HFFc6 (cell line): ENCODE data around the gene KATNB1. TPM values are rescaled to one million over a fixed set of nuclear protein-coding genes. Genes with fewer than 3 reads are reported as not detected.

Source experiments
- DNase-seq: peaks from one replicate; pipeline ENCODE4 v3.0.0-alpha.2; 2018
- H3K27ac Mint-ChIP-seq: 2 replicates; pipeline ENCODE4 v1.8.0; 2020; ENCODE audit warnings: mild to moderate bottlenecking, mixed read lengths
- H3K27me3 Mint-ChIP-seq: 2 replicates; pipeline ENCODE4 v1.8.0; 2021; ENCODE audit warnings: mild to moderate bottlenecking, moderate library complexity, mixed read lengths; ENCODE audit not compliant: insufficient read depth
- H3K36me3 Mint-ChIP-seq: 2 replicates; pipeline ENCODE4 v1.8.0; 2021; ENCODE audit warnings: low read depth, mixed read lengths
- H3K4me1 Mint-ChIP-seq: 2 replicates; pipeline ENCODE4 v1.8.0; 2020; ENCODE audit warnings: low read depth, mixed read lengths
- H3K4me3 Mint-ChIP-seq: 2 replicates; pipeline ENCODE4 v1.8.0; 2020; ENCODE audit warnings: mild to moderate bottlenecking, moderate library complexity, mixed read lengths
- H3K9me3 Mint-ChIP-seq: 2 replicates; pipeline ENCODE4 v1.8.0; 2020; ENCODE audit warnings: mild to moderate bottlenecking, mixed read lengths
- total RNA-seq, 6 experiments: library from RNA; stranded (reverse); fragmentation: NEBNext Ultra II Directional; extraction: Animal tissue kit (Norgen Biotek cat#: 25700); gene quantifications; 2 replicates in 1 of 6; 3 replicates in 5 of 6; pipeline ENCODE4 v1.2.3, GENCODE V29; 2021
- TF ChIP-seq, protein P1 (sequence below): fragments of 200-600 bp; sonication (generic); IDR thresholded peaks from 2 replicates; pipeline ENCODE4 v1.5.0; 2021; ENCODE audit warnings: antibody characterized with exemption, mild to moderate bottlenecking

Gene KATNB1
- total RNA-seq, 6 experiments from 2014 or later: 20.4 to 22.1 (median 21.6) TPM

DNA sequence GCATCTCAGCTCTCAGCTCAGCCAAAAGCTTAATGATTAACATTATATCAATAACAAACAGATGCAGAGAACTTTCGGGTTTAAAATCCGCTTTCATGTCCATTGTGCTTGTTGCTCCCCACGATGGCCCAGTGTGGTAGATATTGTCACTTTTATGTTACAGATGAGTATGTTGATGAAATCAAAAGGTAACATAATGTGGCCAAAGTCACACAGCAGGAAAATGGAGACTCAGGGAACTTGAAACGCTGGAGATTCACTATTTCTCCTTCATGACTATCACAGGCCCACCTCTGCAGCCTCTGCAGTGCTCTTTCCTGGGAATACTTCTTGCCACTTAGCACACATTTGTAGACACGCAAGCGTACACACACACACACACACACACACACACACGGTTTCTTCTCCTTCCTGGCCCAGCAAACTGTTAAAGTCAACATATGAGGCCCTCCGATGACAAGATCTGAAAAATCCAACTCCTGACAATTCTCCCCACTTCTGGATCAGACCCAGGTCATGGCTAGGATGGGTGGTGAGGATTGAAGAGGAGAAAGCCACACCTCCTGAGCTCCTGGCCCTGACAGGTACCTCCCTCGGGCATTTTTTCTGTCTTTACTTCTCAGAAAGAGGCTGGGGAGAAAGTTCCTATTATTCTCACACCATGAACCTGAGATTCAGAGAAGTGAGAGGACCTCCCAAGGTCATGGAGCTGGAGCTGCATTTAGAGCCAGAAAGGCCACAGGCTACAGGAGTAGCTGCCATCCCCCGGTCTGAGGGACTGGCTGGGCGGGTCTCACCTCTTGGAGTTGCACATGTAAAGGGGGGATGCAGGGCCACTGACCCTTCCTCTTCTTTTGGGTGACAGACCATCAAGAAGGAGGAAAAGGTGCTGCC, 31.3 kb upstream of the KATNB1 start:
- TF ChIP-seq, protein P1, sequence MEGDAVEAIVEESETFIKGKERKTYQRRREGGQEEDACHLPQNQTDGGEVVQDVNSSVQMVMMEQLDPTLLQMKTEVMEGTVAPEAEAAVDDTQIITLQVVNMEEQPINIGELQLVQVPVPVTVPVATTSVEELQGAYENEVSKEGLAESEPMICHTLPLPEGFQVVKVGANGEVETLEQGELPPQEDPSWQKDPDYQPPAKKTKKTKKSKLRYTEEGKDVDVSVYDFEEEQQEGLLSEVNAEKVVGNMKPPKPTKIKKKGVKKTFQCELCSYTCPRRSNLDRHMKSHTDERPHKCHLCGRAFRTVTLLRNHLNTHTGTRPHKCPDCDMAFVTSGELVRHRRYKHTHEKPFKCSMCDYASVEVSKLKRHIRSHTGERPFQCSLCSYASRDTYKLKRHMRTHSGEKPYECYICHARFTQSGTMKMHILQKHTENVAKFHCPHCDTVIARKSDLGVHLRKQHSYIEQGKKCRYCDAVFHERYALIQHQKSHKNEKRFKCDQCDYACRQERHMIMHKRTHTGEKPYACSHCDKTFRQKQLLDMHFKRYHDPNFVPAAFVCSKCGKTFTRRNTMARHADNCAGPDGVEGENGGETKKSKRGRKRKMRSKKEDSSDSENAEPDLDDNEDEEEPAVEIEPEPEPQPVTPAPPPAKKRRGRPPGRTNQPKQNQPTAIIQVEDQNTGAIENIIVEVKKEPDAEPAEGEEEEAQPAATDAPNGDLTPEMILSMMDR: no peak
- H3K4me1 Mint-ChIP-seq: no peaks in the 10 kb centered on the region
- no peaks in the 10 kb centered on the region for H3K36me3 Mint-ChIP-seq
- no peak overlapping the region for H3K27ac Mint-ChIP-seq
- no peak for DNase-seq
- no peaks in the 10 kb centered on the region for H3K9me3 Mint-ChIP-seq
- H3K27me3 Mint-ChIP-seq: peaks cover 17% of the 10 kb centered on the region
- H3K4me3 Mint-ChIP-seq: no peak overlapping the region

DNA sequence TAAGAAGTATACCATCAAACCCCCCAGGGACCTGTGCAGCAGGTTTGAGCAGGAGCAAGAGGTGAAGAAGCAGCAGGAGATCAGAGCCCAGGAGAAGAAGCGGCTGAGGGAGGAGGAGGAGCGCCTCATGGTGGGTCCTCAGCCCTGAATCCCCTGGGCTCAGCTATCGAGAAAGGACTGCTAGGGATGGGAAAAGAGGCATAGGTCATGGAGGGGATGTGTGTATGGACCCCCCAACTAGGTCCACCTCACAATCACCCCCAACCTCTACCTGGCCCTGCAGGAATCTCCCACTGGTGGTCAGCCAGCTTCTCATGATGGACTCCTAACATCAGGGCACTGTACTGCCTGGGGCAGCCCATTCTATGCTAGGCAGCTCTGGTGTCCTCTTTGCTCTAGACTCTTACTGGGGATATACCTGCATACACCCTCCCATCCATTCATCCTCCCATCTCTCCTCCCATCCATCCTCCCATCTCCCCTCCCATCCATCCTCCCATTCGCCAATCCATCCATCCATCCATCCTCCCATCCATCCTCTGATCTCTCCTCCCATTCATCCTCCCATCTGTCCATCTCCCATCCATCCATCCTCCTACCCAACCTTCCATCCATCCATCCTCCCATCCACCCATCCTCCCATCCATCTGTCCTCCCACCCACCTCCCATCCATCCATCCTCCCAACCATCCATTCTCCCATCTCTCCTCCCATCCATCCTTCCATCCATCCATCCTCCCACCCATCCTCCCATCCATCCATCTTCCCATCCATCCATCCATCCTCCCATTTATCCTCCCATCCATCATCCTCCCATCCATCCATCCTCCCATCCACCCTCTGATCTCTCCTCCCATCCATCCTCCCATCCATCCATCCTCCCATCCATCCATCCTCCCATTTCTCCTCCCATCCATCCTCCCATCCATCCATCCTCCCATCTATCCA, 30.4 kb upstream of the KATNB1 start:
- TF ChIP-seq, protein P1: no peak
- Mint-ChIP-seq H3K4me3 (no peak overlapping the region), H3K9me3 (no peaks in the 10 kb centered on the region), H3K27ac (no peak overlapping the region), H3K36me3 (no peaks in the 10 kb centered on the region), H3K4me1 (no peaks in the 10 kb centered on the region), H3K27me3 (peaks cover 14% of the 10 kb centered on the region)
- DNase-seq: no peak

DNA sequence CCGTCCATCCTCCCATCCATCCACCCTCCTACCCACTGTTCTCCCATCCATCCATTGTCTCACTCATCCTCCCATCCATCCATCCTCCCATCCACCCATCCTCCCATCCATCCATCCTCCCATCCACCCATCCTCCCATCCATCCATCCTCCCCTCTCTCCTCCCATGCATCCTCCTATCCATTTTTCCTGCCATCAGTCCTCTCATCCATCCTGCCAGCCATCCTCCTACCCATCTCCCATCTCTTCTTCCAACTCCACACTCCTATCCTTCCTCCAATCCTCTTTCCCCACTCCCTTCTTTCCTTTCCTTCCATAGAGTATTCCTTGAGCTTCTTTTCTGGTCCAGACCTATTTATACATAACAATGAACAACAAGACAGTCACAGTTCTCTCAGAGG, 28.9 kb upstream of the KATNB1 start:
- H3K36me3 Mint-ChIP-seq: no peaks in the 10 kb centered on the region
- TF ChIP-seq, protein P1: no peak
- no peaks in the 10 kb centered on the region for H3K4me1 Mint-ChIP-seq
- no peak overlapping the region for H3K4me3 Mint-ChIP-seq
- H3K27me3 Mint-ChIP-seq: peaks cover 19% of the 10 kb centered on the region
- no peaks in the 10 kb centered on the region for H3K9me3 Mint-ChIP-seq
- H3K27ac Mint-ChIP-seq: no peak overlapping the region
- DNase-seq: no peak

DNA sequence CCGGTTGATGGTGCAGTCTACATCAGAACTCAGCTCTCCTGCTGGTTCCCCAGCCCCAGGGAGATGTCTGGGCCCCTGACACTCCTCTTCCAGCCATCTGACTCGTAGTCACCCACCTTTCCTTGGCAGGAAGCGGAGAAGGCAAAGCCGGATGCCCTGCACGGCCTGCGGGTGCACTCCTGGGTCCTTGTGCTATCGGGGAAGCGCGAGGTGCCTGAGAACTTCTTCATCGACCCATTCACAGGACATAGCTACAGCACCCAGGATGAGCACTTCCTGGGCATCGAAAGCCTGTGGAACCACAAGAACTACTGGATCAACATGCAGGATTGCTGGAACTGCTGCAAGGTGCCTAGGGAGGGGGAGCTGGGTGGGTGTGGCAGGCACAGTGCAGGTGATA, 28.2 kb upstream of the KATNB1 start:
- TF ChIP-seq, protein P1: no peak
- no peak overlapping the region for H3K4me3 Mint-ChIP-seq
- H3K27ac Mint-ChIP-seq: no peak overlapping the region
- H3K9me3 Mint-ChIP-seq: no peaks in the 10 kb centered on the region
- H3K4me1 Mint-ChIP-seq: no peaks in the 10 kb centered on the region
- H3K36me3 Mint-ChIP-seq: no peaks in the 10 kb centered on the region
- no peak for DNase-seq
- peaks cover 17% of the 10 kb centered on the region for H3K27me3 Mint-ChIP-seq

DNA sequence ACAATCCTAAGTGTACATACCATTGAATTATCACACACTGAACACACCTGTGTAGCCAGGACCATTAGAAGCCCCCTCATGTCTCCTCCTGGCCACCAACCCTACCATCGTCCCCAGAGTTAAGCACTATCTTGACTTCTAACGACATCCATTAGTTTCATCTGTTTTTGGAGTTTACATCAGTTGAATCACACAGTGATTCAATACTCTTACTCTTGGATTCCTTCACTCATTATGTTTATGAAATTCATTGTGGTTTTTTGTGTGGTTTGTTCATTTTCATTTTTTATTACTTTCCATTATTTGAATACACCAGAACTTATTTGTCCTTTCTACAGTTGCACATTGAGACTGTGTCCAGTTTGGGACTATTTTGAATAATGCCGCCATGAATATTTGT, 27.4 kb upstream of the KATNB1 start:
- Mint-ChIP-seq H3K4me1 (no peaks in the 10 kb centered on the region), H3K27me3 (peaks cover 19% of the 10 kb centered on the region), H3K36me3 (no peaks in the 10 kb centered on the region), H3K9me3 (no peaks in the 10 kb centered on the region), H3K27ac (no peak overlapping the region), H3K4me3 (no peak overlapping the region)
- DNase-seq: no peak
- TF ChIP-seq, protein P1: no peak
